Measurements from ENCODE around the gene ADAMTS6.

GRCh38 chr5:65356274-65356673, 125.4 kb downstream of the ADAMTS6 start:
- no peak for TF ChIP-seq POLR2A (IDR thresholded peaks at IDR 0.05)
- TF ChIP-seq, protein P1, sequence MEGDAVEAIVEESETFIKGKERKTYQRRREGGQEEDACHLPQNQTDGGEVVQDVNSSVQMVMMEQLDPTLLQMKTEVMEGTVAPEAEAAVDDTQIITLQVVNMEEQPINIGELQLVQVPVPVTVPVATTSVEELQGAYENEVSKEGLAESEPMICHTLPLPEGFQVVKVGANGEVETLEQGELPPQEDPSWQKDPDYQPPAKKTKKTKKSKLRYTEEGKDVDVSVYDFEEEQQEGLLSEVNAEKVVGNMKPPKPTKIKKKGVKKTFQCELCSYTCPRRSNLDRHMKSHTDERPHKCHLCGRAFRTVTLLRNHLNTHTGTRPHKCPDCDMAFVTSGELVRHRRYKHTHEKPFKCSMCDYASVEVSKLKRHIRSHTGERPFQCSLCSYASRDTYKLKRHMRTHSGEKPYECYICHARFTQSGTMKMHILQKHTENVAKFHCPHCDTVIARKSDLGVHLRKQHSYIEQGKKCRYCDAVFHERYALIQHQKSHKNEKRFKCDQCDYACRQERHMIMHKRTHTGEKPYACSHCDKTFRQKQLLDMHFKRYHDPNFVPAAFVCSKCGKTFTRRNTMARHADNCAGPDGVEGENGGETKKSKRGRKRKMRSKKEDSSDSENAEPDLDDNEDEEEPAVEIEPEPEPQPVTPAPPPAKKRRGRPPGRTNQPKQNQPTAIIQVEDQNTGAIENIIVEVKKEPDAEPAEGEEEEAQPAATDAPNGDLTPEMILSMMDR (IDR thresholded peaks at IDR 0.05 in 4 of 5, conservative IDR thresholded peaks at IDR 0.05 in 1 of 5), result no peak
